IMR-90 (cell line): ENCODE results near the gene SALL4.

Experiments
- MXI1 ChIP-seq: IDR thresholded peaks from 2 replicates; pipeline ENCODE4 v1.6.1; 2012; ENCODE audit warnings: low read depth, mild to moderate bottlenecking, low read length, moderate library complexity, borderline replicate concordance
- TF ChIP-seq, protein P1 (sequence below): conservative IDR thresholded peaks from 2 replicates; pipeline ENCODE4 v1.5.1; 2012; ENCODE audit warnings: mild to moderate bottlenecking, low read depth, low read length, improper control_type of control experiment

DNA sequence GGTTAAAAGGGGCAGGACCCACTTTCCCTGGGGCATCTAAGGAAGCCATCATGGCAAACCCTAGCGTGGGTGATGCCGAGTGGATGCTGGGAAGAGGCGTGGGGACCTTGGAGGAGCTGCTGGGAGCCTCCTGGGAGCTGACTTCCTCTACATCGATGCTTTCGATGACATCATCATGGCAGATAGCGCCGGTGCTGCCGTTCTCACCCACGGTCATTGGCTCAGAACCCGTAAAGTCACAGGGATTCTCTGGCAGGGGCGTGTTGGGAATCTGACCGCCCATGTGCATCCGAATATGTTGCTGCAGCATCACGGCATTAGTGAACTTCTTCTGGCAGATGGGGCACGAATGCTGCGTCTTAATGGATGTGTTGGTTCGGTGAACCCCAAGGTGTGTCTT lies 12.1 kb downstream of the SALL4 start:
- TF ChIP-seq, protein P1, sequence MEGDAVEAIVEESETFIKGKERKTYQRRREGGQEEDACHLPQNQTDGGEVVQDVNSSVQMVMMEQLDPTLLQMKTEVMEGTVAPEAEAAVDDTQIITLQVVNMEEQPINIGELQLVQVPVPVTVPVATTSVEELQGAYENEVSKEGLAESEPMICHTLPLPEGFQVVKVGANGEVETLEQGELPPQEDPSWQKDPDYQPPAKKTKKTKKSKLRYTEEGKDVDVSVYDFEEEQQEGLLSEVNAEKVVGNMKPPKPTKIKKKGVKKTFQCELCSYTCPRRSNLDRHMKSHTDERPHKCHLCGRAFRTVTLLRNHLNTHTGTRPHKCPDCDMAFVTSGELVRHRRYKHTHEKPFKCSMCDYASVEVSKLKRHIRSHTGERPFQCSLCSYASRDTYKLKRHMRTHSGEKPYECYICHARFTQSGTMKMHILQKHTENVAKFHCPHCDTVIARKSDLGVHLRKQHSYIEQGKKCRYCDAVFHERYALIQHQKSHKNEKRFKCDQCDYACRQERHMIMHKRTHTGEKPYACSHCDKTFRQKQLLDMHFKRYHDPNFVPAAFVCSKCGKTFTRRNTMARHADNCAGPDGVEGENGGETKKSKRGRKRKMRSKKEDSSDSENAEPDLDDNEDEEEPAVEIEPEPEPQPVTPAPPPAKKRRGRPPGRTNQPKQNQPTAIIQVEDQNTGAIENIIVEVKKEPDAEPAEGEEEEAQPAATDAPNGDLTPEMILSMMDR: no peak
- TF ChIP-seq MXI1: no peak
